ENCODE data around the gene CORO2B. TPM values are rescaled to one million over a fixed set of nuclear protein-coding genes. Genes with fewer than 3 reads are reported as not detected.

The CORO2B gene, protein sequence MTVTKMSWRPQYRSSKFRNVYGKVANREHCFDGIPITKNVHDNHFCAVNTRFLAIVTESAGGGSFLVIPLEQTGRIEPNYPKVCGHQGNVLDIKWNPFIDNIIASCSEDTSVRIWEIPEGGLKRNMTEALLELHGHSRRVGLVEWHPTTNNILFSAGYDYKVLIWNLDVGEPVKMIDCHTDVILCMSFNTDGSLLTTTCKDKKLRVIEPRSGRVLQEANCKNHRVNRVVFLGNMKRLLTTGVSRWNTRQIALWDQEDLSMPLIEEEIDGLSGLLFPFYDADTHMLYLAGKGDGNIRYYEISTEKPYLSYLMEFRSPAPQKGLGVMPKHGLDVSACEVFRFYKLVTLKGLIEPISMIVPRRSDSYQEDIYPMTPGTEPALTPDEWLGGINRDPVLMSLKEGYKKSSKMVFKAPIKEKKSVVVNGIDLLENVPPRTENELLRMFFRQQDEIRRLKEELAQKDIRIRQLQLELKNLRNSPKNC
- total RNA-seq: 1.00 to 1.1 TPM (median 1.1 TPM) in 3 replicates

GRCh38 chr15:68578980-68579935 lies at the start of gene CORO2B:
Gene CORO2B (plus strand): TSS chr15:68578993. CDS start chr15:68579263, 270 bp downstream.
- Mint-ChIP-seq H3K36me3 (no peaks in the 10 kb centered on the region), H3K4me1 (peaks cover 10% of the 10 kb centered on the region), H3K27me3 (ENCODE audit: low read depth) (peaks cover 48% of the 10 kb centered on the region), H3K27ac (no peak within 1 kb of the TSS), H3K4me3 (peak within 1 kb of the TSS; percentile 68), H3K9me3 (no peaks in the 10 kb centered on the region)
- peak in 1 of 2 experiments; percentile 57 for DNase-seq (ENCODE audit: low spot score in 2 of 2, unreplicated experiment in 2 of 2)
- TF ChIP-seq, protein P1, sequence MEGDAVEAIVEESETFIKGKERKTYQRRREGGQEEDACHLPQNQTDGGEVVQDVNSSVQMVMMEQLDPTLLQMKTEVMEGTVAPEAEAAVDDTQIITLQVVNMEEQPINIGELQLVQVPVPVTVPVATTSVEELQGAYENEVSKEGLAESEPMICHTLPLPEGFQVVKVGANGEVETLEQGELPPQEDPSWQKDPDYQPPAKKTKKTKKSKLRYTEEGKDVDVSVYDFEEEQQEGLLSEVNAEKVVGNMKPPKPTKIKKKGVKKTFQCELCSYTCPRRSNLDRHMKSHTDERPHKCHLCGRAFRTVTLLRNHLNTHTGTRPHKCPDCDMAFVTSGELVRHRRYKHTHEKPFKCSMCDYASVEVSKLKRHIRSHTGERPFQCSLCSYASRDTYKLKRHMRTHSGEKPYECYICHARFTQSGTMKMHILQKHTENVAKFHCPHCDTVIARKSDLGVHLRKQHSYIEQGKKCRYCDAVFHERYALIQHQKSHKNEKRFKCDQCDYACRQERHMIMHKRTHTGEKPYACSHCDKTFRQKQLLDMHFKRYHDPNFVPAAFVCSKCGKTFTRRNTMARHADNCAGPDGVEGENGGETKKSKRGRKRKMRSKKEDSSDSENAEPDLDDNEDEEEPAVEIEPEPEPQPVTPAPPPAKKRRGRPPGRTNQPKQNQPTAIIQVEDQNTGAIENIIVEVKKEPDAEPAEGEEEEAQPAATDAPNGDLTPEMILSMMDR (IDR thresholded peaks at IDR 0.05; ENCODE audit: unreplicated experiment): no peak

DNA sequence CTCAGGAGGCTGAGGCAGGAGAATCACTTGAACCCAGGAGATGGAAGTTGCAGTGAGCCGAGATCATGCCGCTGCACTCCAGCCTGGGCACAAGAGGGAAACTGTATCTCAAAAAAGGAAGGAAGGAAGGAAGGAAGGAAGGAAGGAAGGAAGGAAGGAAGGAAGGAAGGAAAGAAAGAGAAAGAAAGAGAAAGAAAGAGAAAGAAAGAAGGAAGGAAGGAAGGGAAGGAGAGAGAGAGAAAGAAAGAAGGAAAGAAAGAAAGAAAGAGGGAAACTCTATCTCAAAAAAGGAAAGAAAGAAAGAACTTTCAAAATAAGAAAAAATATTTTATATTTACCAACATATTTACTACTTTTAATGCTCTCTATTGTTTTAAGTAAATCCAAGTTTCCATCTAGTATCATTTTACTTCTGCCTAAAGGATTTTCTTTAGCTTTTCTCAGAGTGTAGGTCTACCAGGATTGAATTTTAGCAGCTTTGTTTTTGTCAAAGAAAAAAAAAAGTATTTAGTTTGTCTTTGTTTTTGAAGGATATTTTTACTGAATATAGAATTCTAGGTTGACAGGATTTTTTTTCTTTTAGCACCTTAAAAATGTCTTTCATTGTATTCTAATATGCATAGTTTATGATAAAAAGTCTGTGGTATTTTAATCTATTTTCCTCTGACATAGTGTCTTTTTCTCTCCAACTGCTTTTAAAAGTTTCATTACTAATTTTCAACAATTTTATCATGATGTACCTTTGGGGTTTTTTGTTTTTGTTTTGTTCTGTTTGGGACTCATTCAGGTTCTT lies 47.2 kb upstream of the CORO2B start:
- TF ChIP-seq, protein P1 (IDR thresholded peaks at IDR 0.05; ENCODE audit: unreplicated experiment): no peak
- H3K4me3 Mint-ChIP-seq: no peak overlapping the region
- no peaks in the 10 kb centered on the region for H3K4me1 Mint-ChIP-seq
- DNase-seq (ENCODE audit: low spot score in 2 of 2, unreplicated experiment in 2 of 2): no peak
- H3K36me3 Mint-ChIP-seq: peaks cover 7% of the 10 kb centered on the region
- H3K9me3 Mint-ChIP-seq: peaks cover 47% of the 10 kb centered on the region
- no peak overlapping the region for H3K27ac Mint-ChIP-seq
- H3K27me3 Mint-ChIP-seq (ENCODE audit: low read depth): peaks cover 2% of the 10 kb centered on the region

- H3K4me1 Mint-ChIP-seq: no peaks in the 10 kb centered on the region
- TF ChIP-seq, protein P1 (IDR thresholded peaks at IDR 0.05; ENCODE audit: unreplicated experiment): no peak
- no peak overlapping the region for H3K27ac Mint-ChIP-seq
- peaks cover 19% of the 10 kb centered on the region for H3K9me3 Mint-ChIP-seq
- no peak for DNase-seq (ENCODE audit: low spot score in 2 of 2, unreplicated experiment in 2 of 2)
- H3K27me3 Mint-ChIP-seq (ENCODE audit: low read depth): no peaks in the 10 kb centered on the region
- no peak overlapping the region for H3K4me3 Mint-ChIP-seq
- H3K36me3 Mint-ChIP-seq: peaks cover 5% of the 10 kb centered on the region
Observed at GRCh38 chr15:68536331-68537095, 42.3 kb upstream of the CORO2B start.

- Mint-ChIP-seq H3K36me3 (peaks cover 4% of the 10 kb centered on the region), H3K4me3 (no peak overlapping the region), H3K27me3 (ENCODE audit: low read depth) (peaks cover 3% of the 10 kb centered on the region), H3K4me1 (no peaks in the 10 kb centered on the region), H3K9me3 (peaks cover 15% of the 10 kb centered on the region), H3K27ac (no peak overlapping the region)
- no peak for DNase-seq (ENCODE audit: low spot score in 2 of 2, unreplicated experiment in 2 of 2)
- TF ChIP-seq, protein P1 (IDR thresholded peaks at IDR 0.05; ENCODE audit: unreplicated experiment): no peak
Observed at GRCh38 chr15:68537097-68537496, 41.7 kb upstream of the CORO2B start.

Measured in mesothelial cell of epicardium (in vitro differentiated cells).